Measurements from ENCODE around the gene MACROD2. TPM values are rescaled to one million over a fixed set of nuclear protein-coding genes. Genes with fewer than 3 reads are reported as not detected.

MACROD2 gene
- total RNA-seq, 1 donor from 2014 or later = 60.4 TPM

DNA sequence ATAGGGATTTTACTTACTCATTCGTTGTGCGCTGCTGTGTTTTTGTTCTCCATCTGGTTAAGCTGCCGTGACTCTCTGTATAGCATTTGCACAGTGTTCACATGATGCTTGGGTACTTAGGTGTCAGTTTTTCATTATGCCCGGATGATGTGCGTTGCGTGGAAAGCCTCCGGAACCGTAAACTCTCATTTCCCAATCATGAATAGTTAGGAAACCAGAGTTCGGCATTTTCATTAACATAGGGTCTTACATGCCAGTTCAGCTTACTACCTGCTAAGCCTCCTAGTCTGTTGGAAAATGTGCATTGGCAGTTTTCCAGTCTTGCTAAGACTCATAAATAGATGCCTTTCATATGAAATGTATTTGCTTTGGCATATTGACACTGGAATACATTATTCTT lies 825.5 kb downstream of the MACROD2 start:
- DNase-seq = no peak

DNA sequence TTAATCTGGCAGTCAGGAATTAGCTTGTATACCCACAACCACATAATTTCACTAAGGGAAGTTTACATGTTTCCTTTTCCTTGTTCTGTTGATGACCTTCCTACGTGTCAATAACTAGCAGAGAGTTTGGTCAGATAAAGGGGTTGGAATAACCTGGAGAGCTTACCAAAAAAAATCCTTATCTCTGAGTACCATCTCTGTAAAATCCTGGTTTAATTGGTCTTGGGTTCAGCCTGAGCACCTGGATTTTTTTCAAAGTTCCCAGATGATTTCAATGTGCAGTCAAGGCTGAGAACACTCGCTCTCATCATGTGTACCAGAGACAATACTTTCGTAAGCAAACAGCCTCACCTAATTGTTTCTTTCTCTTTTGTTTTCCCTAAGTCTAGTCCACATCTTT lies 825.9 kb downstream of the MACROD2 start:
- no peak for DNase-seq

DNA sequence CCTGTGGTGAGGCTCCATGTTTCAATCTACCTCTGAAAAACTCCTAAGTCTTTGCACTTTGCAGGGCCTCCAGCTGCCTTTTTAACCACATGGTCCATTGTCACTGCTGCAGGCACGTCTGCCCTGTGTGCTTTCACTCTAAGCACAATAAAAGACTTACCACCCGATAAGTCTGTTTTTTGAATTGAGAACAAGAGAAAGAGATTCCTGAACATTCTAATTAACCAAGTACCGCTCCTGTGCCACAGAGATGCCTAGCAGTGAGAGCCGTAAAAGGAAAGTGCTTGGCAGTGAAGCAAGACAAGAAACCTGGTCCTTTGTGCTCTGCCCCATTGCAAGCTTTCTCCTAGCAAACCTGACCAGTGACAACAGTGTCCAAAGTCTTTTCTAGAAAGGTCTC lies 829.7 kb downstream of the MACROD2 start:
- no peak for DNase-seq

DNA sequence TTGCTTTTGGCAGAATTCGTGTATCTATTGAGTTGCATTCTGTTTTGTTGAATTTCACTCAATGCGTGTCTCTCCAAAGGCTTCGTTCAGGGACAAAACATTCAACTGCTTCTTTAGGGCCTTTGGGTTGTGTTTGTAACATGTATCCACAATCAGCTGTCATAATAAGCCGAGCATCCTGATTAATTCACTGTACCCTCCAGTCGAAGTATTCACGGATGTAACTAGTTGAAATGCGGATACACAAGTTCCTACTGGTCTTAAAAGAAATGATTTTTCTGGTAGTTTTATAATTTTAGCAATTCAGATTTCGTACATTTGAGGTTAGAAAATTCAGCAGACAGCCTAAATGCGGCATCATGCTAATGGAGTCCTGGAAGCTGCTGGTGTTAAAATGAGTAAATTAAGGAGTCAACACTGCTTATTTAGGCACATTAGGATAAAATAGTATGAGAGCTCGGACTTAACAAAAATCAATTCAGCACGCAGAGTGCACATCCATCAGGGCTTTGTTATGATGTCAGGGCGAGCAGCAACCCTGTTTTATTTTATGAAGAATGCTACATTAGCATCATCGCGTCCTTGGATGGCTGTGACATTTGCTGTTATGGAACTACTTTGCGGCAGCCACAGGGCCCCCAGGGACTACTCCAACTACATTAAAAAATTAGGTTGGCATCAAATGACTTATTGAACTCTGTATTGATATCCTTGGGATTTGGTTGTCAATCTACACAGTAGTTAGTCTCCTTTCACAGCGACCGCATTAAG lies 831.4 kb downstream of the MACROD2 start:
- DNase-seq = no peak

DNA sequence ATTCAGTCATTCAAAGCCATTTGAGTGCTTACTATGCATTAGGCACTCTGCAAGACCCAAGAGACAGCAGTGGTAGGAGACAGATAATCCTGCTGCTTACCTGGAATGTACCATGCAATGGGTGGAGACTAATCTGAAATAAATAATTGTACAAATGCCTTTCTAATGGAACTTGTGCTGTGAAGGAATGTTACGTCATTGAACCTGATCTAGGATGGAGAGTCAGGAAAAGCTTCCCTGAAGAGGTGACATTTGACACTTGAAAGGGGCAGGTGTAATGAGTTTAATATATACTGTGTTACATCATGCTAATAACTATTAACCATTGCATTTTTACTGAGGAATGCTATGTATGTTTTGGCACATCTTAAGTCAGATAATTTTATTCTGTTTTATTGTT lies 833.1 kb downstream of the MACROD2 start:
- no peak for DNase-seq

DNA sequence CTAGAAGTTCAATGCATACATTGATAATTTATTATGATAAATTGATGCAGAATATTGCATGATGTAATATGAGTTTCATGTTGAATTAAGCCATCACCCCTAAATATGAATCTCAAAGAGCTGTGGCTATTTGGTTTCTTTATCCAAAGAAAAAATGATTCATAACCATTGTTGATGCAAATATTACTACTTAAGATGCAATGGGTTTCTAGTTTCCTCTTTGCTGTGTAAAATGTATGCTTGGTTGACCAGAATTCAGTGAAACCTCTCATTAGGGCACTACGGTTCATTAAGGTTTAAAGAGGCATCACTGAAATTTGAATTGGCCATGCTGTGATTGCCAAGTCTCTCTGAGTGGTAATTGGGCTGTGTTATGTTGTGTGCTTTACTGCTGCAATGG lies 834.6 kb downstream of the MACROD2 start:
- no peak for DNase-seq

DNA sequence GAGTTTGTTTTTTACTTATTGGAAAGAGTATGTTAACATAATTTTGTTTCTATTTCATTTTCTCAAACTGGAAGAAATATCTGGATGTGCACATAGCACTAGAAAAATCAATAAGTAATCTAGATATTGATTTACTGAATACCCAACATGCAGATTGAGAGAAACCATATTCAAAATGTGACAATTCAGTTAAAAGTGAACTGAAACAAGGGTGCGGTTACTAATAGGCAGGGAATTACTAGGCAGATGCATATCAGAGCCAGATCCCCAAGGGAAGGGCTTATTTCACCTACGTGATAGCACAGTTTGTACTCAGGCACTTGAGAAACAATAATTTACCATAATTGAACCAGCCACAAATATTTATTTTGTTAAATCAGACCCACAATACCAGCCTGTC lies 835.1 kb downstream of the MACROD2 start:
- no peak for DNase-seq

DNA sequence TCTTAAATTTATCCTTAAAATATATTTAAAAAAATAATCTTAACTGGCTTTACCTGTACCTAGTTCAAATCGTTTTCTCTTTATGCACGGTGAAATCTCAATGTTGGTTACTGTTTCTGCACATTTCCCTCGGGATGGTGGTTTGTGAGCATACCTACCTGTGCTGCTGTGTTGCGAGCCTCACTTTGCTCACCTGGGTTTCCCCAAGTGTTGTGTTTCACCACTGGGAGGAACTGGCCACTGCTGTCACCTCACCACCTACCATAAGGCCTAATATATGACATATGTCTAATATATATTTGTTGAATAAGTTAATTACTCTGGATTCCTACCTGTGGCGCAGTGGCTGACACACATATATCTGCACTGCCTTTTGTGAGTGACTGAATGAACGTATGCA lies 835.6 kb downstream of the MACROD2 start:
- DNase-seq = no peak

DNA sequence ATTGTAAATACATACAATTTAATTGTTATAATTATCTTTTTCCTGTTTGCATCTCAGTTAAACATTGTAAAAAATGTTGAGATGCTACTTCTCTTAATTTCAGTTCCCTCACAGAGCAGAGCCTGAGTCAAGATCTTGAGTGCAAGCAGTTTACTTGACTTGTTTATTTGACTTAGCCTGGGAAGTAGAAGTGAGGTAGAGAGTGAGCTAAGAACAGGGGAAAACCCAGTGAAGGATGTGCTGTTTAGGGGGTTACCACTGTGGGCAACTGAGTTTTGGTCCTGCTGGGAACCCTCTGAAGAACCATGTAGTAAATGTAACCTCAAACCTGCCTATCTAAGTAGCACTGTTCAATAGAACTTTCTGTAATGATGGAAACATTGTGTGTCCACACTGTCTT lies 837.3 kb downstream of the MACROD2 start:
- no peak for DNase-seq

DNA sequence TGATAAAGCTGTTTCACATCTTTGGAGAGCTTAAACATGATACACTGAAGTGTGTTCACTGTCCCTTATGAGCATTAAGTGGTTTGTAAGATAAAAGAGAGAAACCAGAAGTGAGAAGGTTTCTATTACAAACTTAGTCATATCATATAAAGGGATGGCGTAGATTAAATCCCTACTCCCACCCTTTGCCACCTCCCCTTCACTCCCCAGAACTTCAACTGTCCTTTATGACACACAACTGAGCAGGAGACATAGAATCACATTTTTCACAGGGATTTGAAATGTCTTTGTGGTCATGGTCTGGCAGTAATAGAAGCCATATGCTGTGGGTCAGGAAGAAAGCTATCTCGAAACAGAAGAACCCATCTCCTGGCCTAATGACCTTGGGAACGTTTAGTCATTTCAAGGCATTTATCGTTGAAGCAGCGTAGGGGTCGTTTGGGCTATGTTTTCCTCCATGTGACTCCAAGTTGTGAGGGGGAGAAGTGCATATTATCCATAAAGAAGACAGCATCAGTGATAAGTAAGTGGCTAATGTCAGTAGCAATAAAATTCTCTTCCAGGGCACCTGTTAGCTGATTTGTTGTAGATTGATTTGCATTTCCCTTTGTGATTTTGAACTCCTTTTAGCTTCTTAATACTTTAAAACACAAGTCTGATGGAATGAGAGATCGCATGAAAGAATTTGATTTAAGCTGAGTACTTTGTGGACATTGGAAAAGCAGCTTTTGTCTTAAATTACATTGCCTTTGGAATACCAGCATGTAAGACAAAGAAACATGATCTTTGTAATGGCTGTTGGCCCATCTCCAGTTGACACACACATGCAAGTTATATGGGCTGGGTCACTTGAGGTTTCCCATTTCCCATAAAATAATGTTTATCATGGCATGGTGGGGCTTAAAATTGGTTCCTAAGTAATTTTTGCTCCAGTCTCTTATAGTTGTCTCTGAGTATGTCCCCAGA lies 843.6 kb downstream of the MACROD2 start:
- DNase-seq = no peak

DNA sequence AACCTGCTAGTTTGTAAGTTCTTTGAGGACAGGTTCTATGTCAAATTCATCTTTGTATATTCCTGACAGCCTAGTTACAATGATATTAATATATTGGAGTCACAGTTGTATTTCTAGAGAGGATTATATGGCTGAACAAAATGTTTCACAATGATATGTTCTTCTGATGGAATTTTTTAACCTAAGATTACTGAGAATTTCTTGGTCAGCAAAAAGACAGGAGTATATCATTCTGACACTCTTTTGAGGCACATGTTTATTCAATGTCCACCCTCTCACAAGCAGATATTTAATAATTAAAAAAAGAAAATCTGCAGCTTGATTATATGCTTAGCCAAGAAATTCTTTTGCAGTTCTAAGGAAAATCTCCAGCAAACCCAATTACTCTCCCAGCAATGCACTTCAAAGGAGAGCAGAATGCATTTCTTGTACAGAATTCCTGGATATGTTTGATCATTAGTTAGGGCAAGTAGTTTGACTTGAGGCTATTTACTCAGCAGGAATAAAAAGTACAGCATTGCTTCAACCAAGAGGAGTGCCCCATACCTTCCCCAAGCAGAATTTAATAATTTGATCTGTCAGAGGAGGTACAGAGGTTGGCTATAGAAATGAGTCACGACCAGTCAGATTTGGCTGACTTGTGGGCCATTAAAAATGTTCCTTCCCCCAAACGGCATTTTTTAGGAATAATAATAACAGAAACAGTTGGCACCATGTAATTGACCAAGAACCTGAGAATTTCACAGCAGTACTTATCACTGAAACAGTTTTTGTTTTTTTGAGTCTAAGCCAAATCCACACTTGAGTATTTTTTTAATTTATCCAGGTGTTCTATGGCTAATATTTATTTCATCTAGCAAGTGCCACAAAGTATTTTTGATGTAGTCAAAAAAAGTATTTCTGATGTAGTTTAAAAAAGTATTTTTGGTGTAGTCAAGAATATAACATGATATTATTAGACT lies 850.2 kb downstream of the MACROD2 start:
- no peak for DNase-seq

DNA sequence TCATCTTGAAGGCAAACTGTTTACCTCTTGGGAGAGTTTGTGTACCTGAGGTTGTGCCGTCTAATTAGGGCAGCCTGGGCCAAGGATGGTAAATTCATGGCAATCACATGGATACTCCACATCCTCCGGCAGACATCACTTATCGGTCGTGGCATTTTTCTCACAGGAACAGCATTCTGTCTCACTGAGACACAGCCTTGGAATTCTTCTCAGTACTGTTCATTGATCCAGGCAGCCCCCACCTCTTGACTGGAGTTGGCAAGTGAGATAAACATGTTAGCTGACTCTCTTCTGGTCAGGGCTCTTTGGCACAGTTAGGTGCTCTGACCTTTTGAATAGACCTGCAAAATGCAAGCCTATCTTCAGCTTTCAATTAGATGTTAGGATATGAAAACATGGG lies 853.5 kb downstream of the MACROD2 start:
- DNase-seq = no peak

DNA sequence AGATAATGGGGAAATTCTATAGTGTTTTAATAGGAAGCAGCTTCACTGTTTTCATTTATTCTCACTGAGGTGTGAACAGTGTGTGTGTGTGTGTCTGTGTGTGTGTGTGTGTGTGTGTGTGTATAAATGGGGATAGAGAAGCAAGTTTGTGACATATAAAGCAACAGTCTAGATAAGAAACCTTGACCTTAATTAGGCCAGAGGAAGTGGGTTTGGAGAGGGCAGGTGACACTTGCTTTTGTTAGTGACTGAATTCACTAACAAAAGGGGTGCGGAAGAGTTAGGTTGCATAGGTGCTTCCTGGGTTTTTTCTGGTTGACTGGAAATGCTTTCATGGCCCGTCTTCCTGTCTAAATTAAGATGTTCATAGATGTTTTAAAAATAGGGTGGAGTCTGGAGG lies 857.8 kb downstream of the MACROD2 start:
- DNase-seq = no peak

DNA sequence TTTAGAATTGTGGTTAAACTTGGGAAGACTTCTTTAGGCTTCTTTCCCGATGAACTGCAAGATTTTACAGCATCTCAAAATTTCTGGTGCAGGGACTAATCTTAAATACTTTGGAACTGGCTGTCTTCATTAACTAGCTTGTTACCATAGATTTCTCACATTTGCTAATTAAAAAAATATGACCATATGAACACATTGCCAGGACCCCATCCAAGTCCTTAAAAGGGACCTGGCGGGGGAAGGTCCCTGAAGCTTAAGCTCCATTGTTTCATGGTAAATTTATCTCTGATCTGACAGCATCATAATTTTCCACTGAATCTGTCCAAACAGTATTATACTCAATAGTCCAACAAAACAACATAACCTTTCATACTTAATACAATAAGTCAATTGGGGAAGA lies 859.9 kb downstream of the MACROD2 start:
- DNase-seq = no peak

DNA sequence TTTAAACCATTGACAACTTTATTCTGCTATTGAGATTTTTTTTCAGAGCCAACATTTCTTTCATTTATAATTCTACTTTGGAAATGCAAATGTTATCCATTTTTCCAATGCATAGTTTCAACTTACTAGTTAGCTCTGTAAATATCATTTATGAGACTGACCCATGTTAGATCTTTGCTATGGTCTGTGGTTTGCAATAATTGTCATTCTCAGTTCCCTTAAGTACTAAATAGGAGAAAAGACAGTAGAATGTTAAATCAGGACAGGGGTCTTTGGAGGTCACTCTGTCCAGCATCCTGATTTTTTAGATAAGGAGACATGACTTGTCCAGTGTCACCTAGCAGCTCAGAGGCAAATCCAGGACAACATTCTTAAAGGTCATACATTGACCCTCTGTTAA lies 864.3 kb downstream of the MACROD2 start:
- DNase-seq = no peak

DNA sequence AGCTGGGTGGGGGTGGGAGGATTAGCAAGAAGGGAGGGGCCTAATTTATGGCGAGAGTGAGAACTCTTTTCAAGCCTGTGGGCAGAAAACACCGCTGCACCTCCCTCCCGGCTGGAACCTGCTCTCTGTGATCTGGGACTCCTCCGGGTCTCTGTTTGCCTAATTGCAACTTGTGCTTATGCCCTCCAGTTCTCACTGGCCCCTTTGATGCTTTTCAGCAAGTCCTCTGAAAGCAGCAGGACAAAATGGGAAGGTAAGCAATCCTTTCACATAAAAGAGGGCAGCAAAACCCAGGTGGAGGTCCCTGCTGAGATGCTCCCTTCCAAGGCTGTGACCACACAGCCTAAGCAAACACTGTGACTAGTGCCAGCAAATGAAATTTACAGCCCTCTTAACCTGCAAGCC lies 865.1 kb downstream of the MACROD2 start:
- no peak for DNase-seq

DNA sequence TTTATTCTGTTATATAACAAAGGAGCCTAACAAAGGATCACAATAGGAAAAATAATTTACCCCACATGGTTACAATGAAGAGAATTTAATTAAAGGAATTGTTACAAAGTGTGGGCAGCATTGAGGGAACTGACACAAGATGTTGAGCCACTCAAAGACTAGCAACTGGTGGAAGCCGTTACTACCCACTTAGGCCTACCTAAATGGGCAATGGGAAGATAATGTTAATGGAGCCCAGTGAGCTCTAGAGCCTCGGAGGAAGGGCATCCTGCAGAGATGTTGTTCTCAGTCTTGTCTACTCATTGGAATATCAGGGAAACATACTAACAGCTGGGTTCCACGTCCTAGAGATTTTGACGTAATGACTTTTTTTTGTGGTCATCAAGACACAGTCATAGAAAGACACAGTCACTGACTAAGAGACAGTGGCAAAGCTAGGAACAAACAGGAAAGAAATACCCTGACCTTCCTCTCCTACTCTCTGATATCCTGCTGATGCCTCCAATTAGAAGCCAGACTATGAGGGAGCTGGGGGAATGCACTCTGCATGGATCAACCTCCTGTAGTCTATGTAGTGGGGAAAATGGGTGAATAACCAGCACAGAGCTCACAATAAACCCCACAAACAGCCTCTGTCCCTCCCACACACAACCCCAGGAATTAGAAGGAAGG lies 865.8 kb downstream of the MACROD2 start:
- DNase-seq = no peak

DNA sequence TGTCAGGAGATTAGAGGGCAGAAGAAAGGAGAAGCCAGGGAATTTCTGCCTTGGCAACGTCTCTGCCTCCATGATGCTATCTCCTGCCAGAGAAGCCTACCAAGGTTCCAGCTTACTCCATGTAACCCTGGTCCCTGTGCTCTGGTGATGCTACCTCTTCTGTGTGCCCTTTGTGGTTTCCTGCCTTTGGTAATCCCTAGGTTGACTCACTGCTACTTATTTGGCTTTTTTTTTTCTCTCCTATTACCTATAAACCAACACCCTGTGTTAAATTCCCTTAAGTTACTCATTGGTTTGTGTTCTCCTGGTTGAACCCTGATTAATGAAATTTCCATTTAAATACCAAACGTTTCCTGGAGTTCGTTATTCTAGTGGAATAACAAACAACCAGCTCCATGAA lies 869.9 kb downstream of the MACROD2 start:
- DNase-seq = no peak

DNA sequence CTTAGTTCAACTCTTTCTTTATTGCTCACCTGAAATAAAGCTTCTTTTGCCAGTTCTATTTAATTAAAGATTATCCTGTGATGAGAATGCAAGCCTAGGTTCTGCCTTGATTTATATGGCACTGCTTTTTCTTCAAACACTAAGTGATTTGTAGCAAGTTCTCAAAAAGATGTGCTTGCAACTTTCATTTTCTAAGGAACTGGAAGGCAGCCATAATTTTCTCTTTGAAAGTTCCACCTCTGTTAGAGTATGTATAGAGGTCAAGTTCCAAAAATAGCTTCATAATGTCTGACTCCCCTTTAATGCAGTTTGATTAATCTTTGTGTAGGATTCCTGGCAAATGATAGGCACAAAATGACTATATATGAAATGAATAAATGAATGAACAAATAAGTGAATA lies 870.4 kb downstream of the MACROD2 start:
- no peak for DNase-seq

DNA sequence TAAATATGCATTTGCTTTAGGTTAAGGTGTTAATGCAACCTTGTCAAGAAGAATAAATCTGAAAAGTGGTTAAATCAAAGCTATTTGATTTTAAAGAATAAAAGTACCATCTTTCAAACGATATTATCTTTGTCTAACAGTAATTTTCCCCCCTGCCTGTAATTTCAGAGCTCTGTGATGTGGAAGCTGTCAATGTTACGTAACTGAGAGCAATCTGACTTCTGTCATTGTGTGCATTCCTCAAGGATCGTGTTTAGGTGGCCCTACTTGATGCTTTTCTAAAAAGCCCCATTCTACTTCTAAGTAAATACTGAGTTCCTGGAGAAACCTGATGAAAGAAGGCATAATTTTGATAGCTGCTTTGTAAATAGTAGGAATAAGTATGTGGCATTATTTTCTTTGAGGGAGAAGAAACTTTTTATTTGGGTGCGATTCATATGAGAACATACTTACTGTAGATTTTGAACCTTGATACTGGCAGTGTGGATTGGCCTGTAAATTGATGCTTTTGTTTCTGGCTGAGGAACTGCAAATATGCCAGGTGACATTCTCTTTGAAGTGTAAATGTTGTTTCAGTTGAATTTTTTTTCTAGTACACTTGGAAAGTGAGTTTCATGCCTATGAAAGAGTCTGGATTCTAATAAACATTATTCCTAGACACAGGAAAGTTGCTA lies 871.7 kb downstream of the MACROD2 start:
- DNase-seq = no peak

Measured in occipital lobe (tissue), 2 donors.